Measurements from ENCODE around the gene TIMM23. TPM values are rescaled to one million over a fixed set of nuclear protein-coding genes. Genes with fewer than 3 reads are reported as not detected.

The TIMM23 gene
- total and polyA plus RNA-seq, 2 donors (not counting 1 experiment from before 2014, with no cell fraction given) = 21.1 to 28.3 TPM

- Mint-ChIP-seq H3K4me1 (peaks cover 1% of the 10 kb centered on the region), H3K4me3 (no peak overlapping the region), H3K27ac (no peak overlapping the region), H3K9me3 (ENCODE audit: insufficient read depth) (no peaks in the 10 kb centered on the region), H3K27me3 (peaks cover 17% of the 10 kb centered on the region)
- H3K9me3 ChIP-seq (ENCODE audit: control extremely low read depth in 1 of 3, control insufficient read depth in 2 of 3, insufficient read depth in 1 of 3, low read length in 2 of 3) = no peaks in the 10 kb centered on the region
- peaks cover 0 to 9% (median 2%) of the 10 kb centered on the region in 4 experiments for H3K27me3 ChIP-seq (replicated peaks in 1 of 4; ENCODE audit: control extremely low read depth in 1 of 4, control insufficient read depth in 3 of 4, insufficient read depth in 4 of 4, low read length in 3 of 4)
- H3K36me3 ChIP-seq (replicated peaks in 1 of 2; ENCODE audit: control extremely low read depth in 1 of 2, control insufficient read depth in 1 of 2, extremely low read depth in 1 of 2, insufficient read depth in 2 of 2, low read length in 1 of 2) = no peaks in the 10 kb centered on the region
- no peak for TF ChIP-seq EZH2 (IDR thresholded peaks at IDR 0.05; ENCODE audit: borderline replicate concordance, insufficient read depth, low read depth, low read length, poor library complexity, severe bottlenecking)
- TF ChIP-seq, protein P1, sequence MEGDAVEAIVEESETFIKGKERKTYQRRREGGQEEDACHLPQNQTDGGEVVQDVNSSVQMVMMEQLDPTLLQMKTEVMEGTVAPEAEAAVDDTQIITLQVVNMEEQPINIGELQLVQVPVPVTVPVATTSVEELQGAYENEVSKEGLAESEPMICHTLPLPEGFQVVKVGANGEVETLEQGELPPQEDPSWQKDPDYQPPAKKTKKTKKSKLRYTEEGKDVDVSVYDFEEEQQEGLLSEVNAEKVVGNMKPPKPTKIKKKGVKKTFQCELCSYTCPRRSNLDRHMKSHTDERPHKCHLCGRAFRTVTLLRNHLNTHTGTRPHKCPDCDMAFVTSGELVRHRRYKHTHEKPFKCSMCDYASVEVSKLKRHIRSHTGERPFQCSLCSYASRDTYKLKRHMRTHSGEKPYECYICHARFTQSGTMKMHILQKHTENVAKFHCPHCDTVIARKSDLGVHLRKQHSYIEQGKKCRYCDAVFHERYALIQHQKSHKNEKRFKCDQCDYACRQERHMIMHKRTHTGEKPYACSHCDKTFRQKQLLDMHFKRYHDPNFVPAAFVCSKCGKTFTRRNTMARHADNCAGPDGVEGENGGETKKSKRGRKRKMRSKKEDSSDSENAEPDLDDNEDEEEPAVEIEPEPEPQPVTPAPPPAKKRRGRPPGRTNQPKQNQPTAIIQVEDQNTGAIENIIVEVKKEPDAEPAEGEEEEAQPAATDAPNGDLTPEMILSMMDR (IDR thresholded peaks at IDR 0.05) = no peak
- ATAC-seq (ENCODE audit: low read depth) (no peak), DNase-seq (no peak)
- H3K4me2 ChIP-seq (replicated peaks; ENCODE audit: low read depth, low read length, poor library complexity, severe bottlenecking) = no peak overlapping the region
- no peak overlapping the region for H2AFZ ChIP-seq (ENCODE audit: insufficient read depth, low read depth, low read length, poor library complexity, severe bottlenecking)
- CTCF ChIA-PET = no interaction called here
- H3K9ac ChIP-seq (ENCODE audit: low read length) = no peak overlapping the region
- POLR2A ChIA-PET = no interaction called here
- WGBS (ENCODE audit: insufficient coverage) = 46% methylated on average over 8 of the region's 11 CpGs
- no peaks in the 10 kb centered on the region for H3K79me2 ChIP-seq (ENCODE audit: control insufficient read depth, insufficient read depth, low read length)
- H4K20me1 ChIP-seq (ENCODE audit: control insufficient read depth, insufficient read depth, low read length, poor library complexity, severe bottlenecking) = no peaks in the 10 kb centered on the region
- no peaks in the 10 kb centered on the region for H3K4me1 ChIP-seq (ENCODE audit: control insufficient read depth in 2 of 2, insufficient read depth in 2 of 2, low read length in 2 of 2)
- no peak overlapping the region for H3K27ac ChIP-seq (ENCODE audit: low read length in 2 of 2)
- intact Hi-C loops (cut with micrococcal nuclease) = no loop called here
- no peak overlapping the region for H3K4me3 ChIP-seq (ENCODE audit: control extremely low read depth in 1 of 5, extremely low read depth in 1 of 5, insufficient read depth in 1 of 5, low read depth in 2 of 5, low read length in 4 of 5)
These were observed 78.8 kb downstream of the TIMM23 start for GRCh38 chr10:46050941-46051623.

DNA sequence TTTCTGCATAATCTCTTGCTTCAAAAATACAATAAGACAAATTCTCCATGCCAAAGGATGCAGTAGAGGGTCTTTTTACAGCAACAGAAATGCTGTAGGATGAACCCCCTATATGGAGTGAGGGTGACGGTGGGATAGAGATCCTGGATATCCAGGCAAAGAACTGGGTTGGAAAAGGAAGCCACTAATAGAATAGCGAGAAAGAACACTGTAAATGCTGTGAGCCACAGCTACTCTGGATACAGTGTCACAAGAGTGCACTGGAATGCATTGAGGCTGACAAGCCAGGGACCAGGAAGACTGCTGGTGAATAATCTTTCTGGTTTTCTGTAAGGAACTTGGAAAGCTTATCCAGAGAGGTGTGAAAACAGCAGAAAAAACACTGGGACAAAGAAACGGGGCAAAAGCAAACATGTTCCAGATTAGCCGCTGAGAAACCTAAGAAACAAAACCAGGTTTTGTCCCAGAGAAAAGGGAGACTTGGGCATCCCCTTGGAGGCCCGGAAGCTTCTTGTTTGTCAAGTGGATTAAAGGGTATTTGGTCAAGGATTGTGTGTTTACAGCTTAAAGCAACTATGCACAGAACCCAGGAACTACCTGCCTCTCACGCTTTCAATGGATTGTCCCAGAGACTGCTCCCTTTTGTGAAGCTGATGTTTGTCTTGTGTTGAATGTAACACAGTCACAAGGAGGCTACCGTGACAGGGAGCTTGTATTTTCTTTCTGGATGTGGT is 79.9 kb downstream of the TIMM23 start:
- DNase-seq (no peak), ATAC-seq (ENCODE audit: low read depth) (no peak)
- ChIA-PET POLR2A (no interaction called here), CTCF (no interaction called here)
- H2AFZ ChIP-seq (ENCODE audit: insufficient read depth, low read depth, low read length, poor library complexity, severe bottlenecking) = no peak overlapping the region
- H3K4me3 ChIP-seq (ENCODE audit: control extremely low read depth in 1 of 5, extremely low read depth in 1 of 5, insufficient read depth in 1 of 5, low read depth in 2 of 5, low read length in 4 of 5) = no peak overlapping the region
- TF ChIP-seq, protein P1 (IDR thresholded peaks at IDR 0.05) = no peak
- Mint-ChIP-seq H3K9me3 (ENCODE audit: insufficient read depth) (no peaks in the 10 kb centered on the region), H3K27me3 (peaks cover 17% of the 10 kb centered on the region), H3K4me1 (peaks cover 1% of the 10 kb centered on the region), H3K4me3 (no peak overlapping the region), H3K27ac (no peak overlapping the region)
- intact Hi-C loops (cut with micrococcal nuclease) = no loop called here
- H3K4me2 ChIP-seq (replicated peaks; ENCODE audit: low read depth, low read length, poor library complexity, severe bottlenecking) = no peak overlapping the region
- H3K4me1 ChIP-seq (ENCODE audit: control insufficient read depth in 2 of 2, insufficient read depth in 2 of 2, low read length in 2 of 2) = no peaks in the 10 kb centered on the region
- H3K36me3 ChIP-seq (replicated peaks in 1 of 2; ENCODE audit: control extremely low read depth in 1 of 2, control insufficient read depth in 1 of 2, extremely low read depth in 1 of 2, insufficient read depth in 2 of 2, low read length in 1 of 2) = no peaks in the 10 kb centered on the region
- peaks cover 0 to 9% (median 2%) of the 10 kb centered on the region in 4 experiments for H3K27me3 ChIP-seq (replicated peaks in 1 of 4; ENCODE audit: control extremely low read depth in 1 of 4, control insufficient read depth in 3 of 4, insufficient read depth in 4 of 4, low read length in 3 of 4)
- H4K20me1 ChIP-seq (ENCODE audit: control insufficient read depth, insufficient read depth, low read length, poor library complexity, severe bottlenecking) = no peaks in the 10 kb centered on the region
- H3K9me3 ChIP-seq (ENCODE audit: control extremely low read depth in 1 of 3, control insufficient read depth in 2 of 3, insufficient read depth in 1 of 3, low read length in 2 of 3) = peaks cover 0 to 7% (median 5%) of the 10 kb centered on the region in 3 donors
- no peak overlapping the region for H3K9ac ChIP-seq (ENCODE audit: low read length)
- 94% methylated on average over 4 of the region's 7 CpGs for WGBS (ENCODE audit: insufficient coverage)
- no peaks in the 10 kb centered on the region for H3K79me2 ChIP-seq (ENCODE audit: control insufficient read depth, insufficient read depth, low read length)
- H3K27ac ChIP-seq (ENCODE audit: low read length in 2 of 2) = no peak overlapping the region

Data from B cell (primary cell).